HCT116 (cell line): ENCODE measurements around the gene DCDC2. TPM values are rescaled to one million over a fixed set of nuclear protein-coding genes. Genes with fewer than 3 reads are reported as not detected.
"Not testable (repeated sequence)": the region's sequence is repeated elsewhere in the genome, so short reads cannot be mapped to it uniquely, and the experiment has no call there.

Source experiments
- ATAC-seq: fragments of 200-7000 bp; cut with Tn5 transposase; 2 replicates; pipeline ENCODE4 v1.9.1; 2020; ENCODE audit warnings: mild to moderate bottlenecking, moderate library complexity
- BruUV-seq: library from RNA; stranded (reverse); fragments of 400-500 nt; replicated peaks from 2 replicates; lab custom pipeline; 2021; lab: Mats Ljungman, UMichigan
- CTCF ChIA-PET: fragments of 300-600 bp; sonication (Branson Sonifier 250); formaldehyde crosslinking; loops from one replicate; lab custom pipeline; 2021; ENCODE audit warnings: antibody characterized with exemption; lab: Charles Lee
- POLR2A ChIA-PET: fragments of 300-600, 350-600 bp; sonication (Branson Sonifier 250); formaldehyde crosslinking; loops from one replicate; lab custom pipeline; 2021; ENCODE audit warnings: antibody characterized with exemption; lab: Charles Lee
- RAD21 ChIA-PET, 2 experiments: fragments of 300-600 bp; sonication (Branson Sonifier 250); formaldehyde crosslinking; loops; one replicate each; lab custom pipeline; 2023; ENCODE audit warnings: low total read pairs in 2 of 2; ENCODE audit not compliant: uncharacterized antibody in 2 of 2, unreplicated experiment in 2 of 2, low non-redundant PET in 1 of 2; lab: Charles Lee
- DNase-seq: peaks from one replicate; pipeline ENCODE4 v3.0.0-alpha.2; 2010; ENCODE audit warnings: low read depth, low spot score
- H2AFZ ChIP-seq: fragments of 200-600 bp; shearing (Covaris generic), sonication (generic); 2 replicates; pipeline ENCODE4 v1.6.1; 2017; ENCODE audit warnings: low read depth, mixed run types, mixed read lengths, antibody characterized with exemption, low read length; ENCODE audit not compliant: poor library complexity, severe bottlenecking
- H3K27ac ChIP-seq: 2 replicates; pipeline ENCODE4 v1.5.1; 2012; ENCODE audit warnings: low read depth, low read length
- H3K27me3 ChIP-seq: fragments of 200-600 bp; sonication (generic); 2 replicates; pipeline ENCODE4 v1.6.1; 2016; ENCODE audit warnings: mixed run types, low read length, mixed read lengths; ENCODE audit not compliant: insufficient read depth
- H3K36me3 ChIP-seq, 2 experiments: fragments of 200-500 bp in 1 of 2; fragments of 200-600 bp in 1 of 2; sonication (Bioruptor generic) in 1 of 2; sonication (generic) in 1 of 2; 2 replicates each; pipeline versions ENCODE4 v1.5.1 to v1.6.1; 2014 to 2016; ENCODE audit warnings: low read length in 2 of 2, inconsistent platforms in 1 of 2, mixed read lengths in 1 of 2, mixed run types in 1 of 2; ENCODE audit not compliant: insufficient read depth in 2 of 2, control insufficient read depth in 1 of 2
- H3K4me1 ChIP-seq, 2 experiments: fragments of 200-600 bp in 1 of 2; sonication (generic) in 1 of 2; 2 replicates each; pipeline versions ENCODE4 v1.5.1 to v1.6.1; 2012 to 2017; ENCODE audit warnings: low read length in 2 of 2, inconsistent platforms in 1 of 2, mild to moderate bottlenecking in 1 of 2, mixed read lengths in 1 of 2, mixed run types in 1 of 2, moderate library complexity in 1 of 2; ENCODE audit not compliant: insufficient read depth in 2 of 2, control insufficient read depth in 1 of 2
- H3K4me2 ChIP-seq: fragments of 200-600 bp; sonication (generic); 2 replicates; pipeline ENCODE4 v1.6.1; 2017; ENCODE audit warnings: mixed run types, low read length, mixed read lengths
- H3K4me3 ChIP-seq, 2 experiments: fragments of 200-600 bp in 1 of 2; sonication (generic) in 1 of 2; replicated peaks in 1 of 2; 2 replicates each; pipeline ENCODE4 v1.5.1; 2011 to 2016; ENCODE audit warnings: low read length in 2 of 2, control low read depth in 1 of 2, low read depth in 1 of 2, mild to moderate bottlenecking in 1 of 2, mixed read lengths in 1 of 2, mixed run types in 1 of 2
- H3K79me2 ChIP-seq: fragments of 200-600 bp; sonication (generic); 2 replicates; pipeline ENCODE4 v1.6.1; 2017; ENCODE audit warnings: mild to moderate bottlenecking, mixed run types, low read length, moderate library complexity, mixed read lengths; ENCODE audit not compliant: insufficient read depth
- H3K9ac ChIP-seq: fragments of 200-600 bp; sonication (generic); 2 replicates; pipeline ENCODE4 v1.6.1; 2016; ENCODE audit warnings: low read length, mixed read lengths
- H3K9me2 ChIP-seq: fragments of 200-600 bp; sonication (generic), shearing (Covaris generic); 2 replicates; pipeline ENCODE4 v1.6.1; 2017; ENCODE audit warnings: mixed run types, mild to moderate bottlenecking, moderate library complexity; ENCODE audit not compliant: insufficient read depth
- H3K9me3 ChIP-seq, 2 experiments: fragments of 200-500 bp in 1 of 2; fragments of 200-600 bp in 1 of 2; sonication (Bioruptor generic) in 1 of 2; sonication (generic) in 1 of 2; 2 replicates each; pipeline ENCODE4 v1.6.1; 2014 to 2017; ENCODE audit warnings: low read length in 2 of 2, mixed read lengths in 2 of 2, inconsistent platforms in 1 of 2, low read depth in 1 of 2, mild to moderate bottlenecking in 1 of 2, mixed run types in 1 of 2, moderate library complexity in 1 of 2; ENCODE audit not compliant: control insufficient read depth in 1 of 2, insufficient read depth in 1 of 2
- H4K20me1 ChIP-seq: fragments of 200-600 bp; sonication (generic), shearing (Covaris generic); 2 replicates; pipeline ENCODE4 v1.6.1; 2017; ENCODE audit warnings: mixed run types, mild to moderate bottlenecking, moderate library complexity; ENCODE audit not compliant: insufficient read depth
- CBX3 ChIP-seq: IDR thresholded peaks from 2 replicates; pipeline ENCODE4 v1.6.1; 2012; ENCODE audit warnings: low read depth
- EGR1 ChIP-seq: IDR thresholded peaks from 2 replicates; pipeline ENCODE4 v1.6.1; 2012; ENCODE audit warnings: low read depth
- MAX ChIP-seq: IDR thresholded peaks from 2 replicates; pipeline ENCODE4 v1.6.1; 2012
- intact Hi-C: fragments of 100-400 bp; cut with micrococcal nuclease; formaldehyde crosslinking; loops from 2 replicates; pipeline ENCODE4 v1.10.0; 2022
- total RNA-seq: library from RNA; stranded (reverse); gene quantifications from one replicate; pipeline ENCODE4 v1.2.1, GENCODE V29; 2021; ENCODE audit not compliant: unreplicated experiment

Gene DCDC2
- total RNA-seq, 1 experiment from 2014 or later: 0.17 TPM

GRCh38 chr6:24313251-24314141, 44.4 kb downstream of the DCDC2 start:
- no peak for ATAC-seq
- Histone ChIP-seq H3K9me3 (no peaks in the 10 kb centered on the region; a peak in 1 of 4 replicates), H3K9ac (no peak overlapping the region)
- TF ChIP-seq EGR1: 0 out of 2 replicates have a peak, but pooled peaks have one; percentile 21
- TF ChIP-seq MAX: no peak
- TF ChIP-seq, all 23 proteins: peak for 1
- H3K27ac ChIP-seq: no peak overlapping the region
- no peak overlapping the region for H3K4me3 ChIP-seq
- DNase-seq: no peak
- RAD21 ChIA-PET: no interaction called here
- no TSS peak for BruUV-seq
- no peaks in the 10 kb centered on the region for H4K20me1 ChIP-seq
- no peaks in the 10 kb centered on the region for H3K36me3 ChIP-seq
- no peak overlapping the region for H2AFZ ChIP-seq
- no peaks in the 10 kb centered on the region for H3K79me2 ChIP-seq
- CTCF ChIA-PET: interaction anchor here (0.8 to 1.8 kb wide), 3 partner anchors 30 to 75 kb away, joined by 3 to 6 read pairs (median 4); no protein-coding TSS in a partner anchor
- H3K4me1 ChIP-seq: no peaks in the 10 kb centered on the region; a peak in 1 of 4 replicates
- POLR2A ChIA-PET: no interaction called here
- H3K4me2 ChIP-seq: no peak overlapping the region
- no peaks in the 10 kb centered on the region for H3K27me3 ChIP-seq
- H3K9me2 ChIP-seq: no peaks in the 10 kb centered on the region
- intact Hi-C loops: no loop called here

- H3K9ac ChIP-seq, H3K4me1 ChIP-seq, DNase-seq, ATAC-seq, H3K36me3 ChIP-seq, H3K27ac ChIP-seq, H4K20me1 ChIP-seq, H3K79me2 ChIP-seq, H3K4me2 ChIP-seq, H3K9me3 ChIP-seq, H2AFZ ChIP-seq, intact Hi-C loops, H3K27me3 ChIP-seq, CTCF ChIA-PET, POLR2A ChIA-PET, H3K4me3 ChIP-seq, BruUV-seq, H3K9me2 ChIP-seq, RAD21 ChIA-PET: not testable (repeated sequence)
- peak; percentile 64; the same call in 1 of the 2 replicates for TF ChIP-seq CBX3
Measured at GRCh38 chr6:24311775-24312174, 46.1 kb downstream of the DCDC2 start.
